OCI-LY7 (cell line): Measurements from ENCODE around the gene VPS26B.

ENCODE experiments used
- EZH2phosphoT487 ChIP-seq: fragments of 200-600 bp; sonication (generic); IDR thresholded peaks from 2 replicates; pipeline ENCODE4 v1.6.1; 2018; ENCODE audit warnings: low read depth, borderline replicate concordance, mild to moderate bottlenecking, mixed run types, antibody characterized with exemption, low read length, moderate library complexity, mixed read lengths
- TF ChIP-seq, protein P1 (sequence below): fragments of 200-600 bp; sonication (generic); conservative IDR thresholded peaks from 2 replicates; pipeline ENCODE4 v1.5.1; 2014; ENCODE audit warnings: mild to moderate bottlenecking, antibody characterized with exemption, low read length, moderate library complexity, mixed read lengths

DNA sequence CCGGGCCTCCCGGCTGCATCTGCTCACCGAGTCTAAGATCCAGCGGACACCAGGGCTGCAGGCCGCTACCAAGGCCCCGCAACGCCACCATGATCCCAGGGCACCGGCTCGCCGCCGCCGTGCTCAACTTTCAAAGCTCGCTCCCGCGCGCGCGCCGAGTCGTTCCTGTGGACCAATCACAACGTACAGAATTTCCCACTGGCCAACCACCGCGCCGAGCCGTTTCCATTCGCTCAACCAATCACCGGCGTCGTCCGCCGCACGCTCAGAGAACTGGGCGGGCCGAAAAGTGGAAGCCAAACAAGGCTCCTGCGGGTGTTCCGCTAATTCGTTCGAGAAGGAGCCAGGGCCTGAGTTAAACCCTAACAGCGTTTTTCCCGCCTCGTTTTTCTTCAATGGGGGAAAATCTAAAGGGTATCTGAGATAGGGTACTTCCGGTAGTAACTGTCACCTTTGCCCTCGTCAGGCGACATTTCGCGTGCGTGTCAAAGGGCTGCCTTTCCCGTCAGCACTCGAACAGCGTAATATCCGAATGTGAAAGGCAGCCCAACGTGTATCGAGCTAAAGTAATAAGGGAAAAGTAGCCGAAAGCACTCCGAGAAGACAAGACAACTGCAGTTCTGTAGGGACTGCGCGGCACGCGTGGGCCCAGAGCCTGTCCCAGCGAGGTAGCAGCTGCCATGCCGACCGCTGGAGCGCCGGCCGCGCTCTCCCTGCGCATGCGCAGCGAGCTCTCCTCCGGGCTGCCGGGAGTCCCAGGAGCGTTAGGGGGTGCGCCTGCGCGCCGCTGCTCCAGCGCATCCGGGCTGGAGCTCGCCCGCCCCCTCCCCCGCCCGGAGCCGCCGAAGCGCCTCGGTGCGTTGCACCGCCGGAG is at the start of gene VPS26B, which contains the start of gene NCAPD3:
- TF ChIP-seq, protein P1, sequence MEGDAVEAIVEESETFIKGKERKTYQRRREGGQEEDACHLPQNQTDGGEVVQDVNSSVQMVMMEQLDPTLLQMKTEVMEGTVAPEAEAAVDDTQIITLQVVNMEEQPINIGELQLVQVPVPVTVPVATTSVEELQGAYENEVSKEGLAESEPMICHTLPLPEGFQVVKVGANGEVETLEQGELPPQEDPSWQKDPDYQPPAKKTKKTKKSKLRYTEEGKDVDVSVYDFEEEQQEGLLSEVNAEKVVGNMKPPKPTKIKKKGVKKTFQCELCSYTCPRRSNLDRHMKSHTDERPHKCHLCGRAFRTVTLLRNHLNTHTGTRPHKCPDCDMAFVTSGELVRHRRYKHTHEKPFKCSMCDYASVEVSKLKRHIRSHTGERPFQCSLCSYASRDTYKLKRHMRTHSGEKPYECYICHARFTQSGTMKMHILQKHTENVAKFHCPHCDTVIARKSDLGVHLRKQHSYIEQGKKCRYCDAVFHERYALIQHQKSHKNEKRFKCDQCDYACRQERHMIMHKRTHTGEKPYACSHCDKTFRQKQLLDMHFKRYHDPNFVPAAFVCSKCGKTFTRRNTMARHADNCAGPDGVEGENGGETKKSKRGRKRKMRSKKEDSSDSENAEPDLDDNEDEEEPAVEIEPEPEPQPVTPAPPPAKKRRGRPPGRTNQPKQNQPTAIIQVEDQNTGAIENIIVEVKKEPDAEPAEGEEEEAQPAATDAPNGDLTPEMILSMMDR: no peak
- no peak for TF ChIP-seq EZH2phosphoT487
